ENCODE results near the gene MYRIP.

MYRIP gene

DNA sequence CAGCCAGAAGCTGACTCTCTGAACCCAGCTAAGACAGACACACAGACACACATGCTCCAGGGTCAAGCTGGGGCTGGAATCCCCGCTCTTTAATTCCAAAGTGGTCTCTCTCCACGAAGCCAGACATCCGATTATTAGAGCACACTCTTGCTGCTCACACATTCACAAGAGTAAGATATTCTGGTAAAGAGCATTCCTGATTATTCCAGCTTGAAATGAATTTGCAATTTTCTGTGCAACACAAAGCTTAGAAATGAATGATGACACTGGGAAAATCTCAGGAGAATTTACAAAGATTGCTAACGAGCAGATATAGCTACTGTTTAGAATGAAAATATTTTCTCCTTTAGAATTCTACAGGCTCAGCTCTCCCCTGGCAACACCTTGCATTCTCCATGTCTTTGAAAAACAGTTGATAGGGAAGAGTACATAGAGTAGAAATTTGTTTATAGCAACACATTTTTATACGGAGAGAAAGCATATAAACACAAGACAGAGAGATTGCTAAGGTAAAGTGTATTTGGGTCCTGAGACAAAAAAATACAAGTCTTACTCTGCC lies 419.5 kb downstream of the MYRIP start:
- Histone ChIP-seq H3K9me3 (ENCODE audit: low read length) (no peaks in the 10 kb centered on the region), H3K4me3 (ENCODE audit: low read depth in 1 of 2, low read length in 2 of 2) (no peak overlapping the region), H3K27me3 (ENCODE audit: control insufficient read depth in 1 of 2, insufficient read depth in 2 of 2, low read length in 2 of 2) (no peaks in the 10 kb centered on the region), H3K9ac (ENCODE audit: low read length) (no peak overlapping the region), H3K27ac (ENCODE audit: low read depth, low read length) (no peak overlapping the region), H3K4me1 (ENCODE audit: insufficient read depth, low read length) (no peaks in the 10 kb centered on the region), H3K36me3 (ENCODE audit: insufficient read depth, low read length) (peaks cover 4% of the 10 kb centered on the region)

DNA sequence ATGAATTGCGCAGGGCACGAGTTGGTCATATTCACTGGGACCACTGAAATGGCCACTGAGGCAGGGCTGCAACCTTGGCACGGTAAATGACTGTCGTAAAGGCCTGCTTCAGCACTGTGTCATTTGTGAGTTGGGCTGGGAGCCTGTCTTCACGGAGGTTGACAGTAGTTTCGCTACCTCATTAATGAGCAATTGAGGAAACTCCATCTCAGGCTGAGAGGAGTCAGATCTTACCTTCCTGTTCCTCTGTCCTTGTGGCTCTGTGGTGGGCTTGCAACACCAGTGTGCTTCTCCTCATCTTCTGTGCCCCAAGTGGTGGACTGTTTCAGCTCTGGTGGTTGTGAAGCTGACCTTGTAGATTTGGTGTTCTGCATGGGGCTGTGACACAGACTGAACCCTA lies 420.0 kb downstream of the MYRIP start:
- Histone ChIP-seq H3K9me3 (ENCODE audit: low read length) (no peaks in the 10 kb centered on the region), H3K27ac (ENCODE audit: low read depth, low read length) (no peak overlapping the region), H3K4me1 (ENCODE audit: insufficient read depth, low read length) (no peaks in the 10 kb centered on the region), H3K4me3 (ENCODE audit: low read depth in 1 of 2, low read length in 2 of 2) (no peak overlapping the region), H3K27me3 (ENCODE audit: control insufficient read depth in 1 of 2, insufficient read depth in 2 of 2, low read length in 2 of 2) (no peaks in the 10 kb centered on the region), H3K9ac (ENCODE audit: low read length) (no peak overlapping the region), H3K36me3 (ENCODE audit: insufficient read depth, low read length) (peaks cover 4% of the 10 kb centered on the region)

- Histone ChIP-seq H3K36me3 (ENCODE audit: insufficient read depth, low read length) (peaks cover 1% of the 10 kb centered on the region), H3K27me3 (ENCODE audit: control insufficient read depth in 1 of 2, insufficient read depth in 2 of 2, low read length in 2 of 2) (no peaks in the 10 kb centered on the region), H3K27ac (ENCODE audit: low read depth, low read length) (no peak overlapping the region), H3K4me1 (ENCODE audit: insufficient read depth, low read length) (no peaks in the 10 kb centered on the region), H3K9ac (ENCODE audit: low read length) (no peak overlapping the region), H3K9me3 (ENCODE audit: low read length) (no peaks in the 10 kb centered on the region), H3K4me3 (ENCODE audit: low read depth in 1 of 2, low read length in 2 of 2) (no peak overlapping the region)
Measured at GRCh38 chr3:40229963-40230362, 420.6 kb downstream of the MYRIP start.

- H3K36me3 ChIP-seq (ENCODE audit: insufficient read depth, low read length): no peaks in the 10 kb centered on the region
- H3K27me3 ChIP-seq (ENCODE audit: control insufficient read depth in 1 of 2, insufficient read depth in 2 of 2, low read length in 2 of 2): no peaks in the 10 kb centered on the region
Measured at GRCh38 chr3:40230382-40230781, 421.0 kb downstream of the MYRIP start.

GRCh38 chr3:40232626-40233025 lies 423.2 kb downstream of the MYRIP start:
- Histone ChIP-seq H3K9me3 (ENCODE audit: low read length) (no peaks in the 10 kb centered on the region), H3K9ac (ENCODE audit: low read length) (no peak overlapping the region), H3K36me3 (ENCODE audit: insufficient read depth, low read length) (no peaks in the 10 kb centered on the region), H3K27ac (ENCODE audit: low read depth, low read length) (no peak overlapping the region), H3K4me3 (ENCODE audit: low read depth in 1 of 2, low read length in 2 of 2) (no peak overlapping the region), H3K27me3 (ENCODE audit: control insufficient read depth in 1 of 2, insufficient read depth in 2 of 2, low read length in 2 of 2) (no peaks in the 10 kb centered on the region), H3K4me1 (ENCODE audit: insufficient read depth, low read length) (no peaks in the 10 kb centered on the region)

More at GRCh38 chr3:40230382-40230781, 421.0 kb downstream of the MYRIP start:
- Histone ChIP-seq H3K4me3 (ENCODE audit: low read depth in 1 of 2, low read length in 2 of 2) (no peak overlapping the region), H3K27ac (ENCODE audit: low read depth, low read length) (no peak overlapping the region), H3K4me1 (ENCODE audit: insufficient read depth, low read length) (no peaks in the 10 kb centered on the region), H3K9ac (ENCODE audit: low read length) (no peak overlapping the region), H3K9me3 (ENCODE audit: low read length) (no peaks in the 10 kb centered on the region)

DNA sequence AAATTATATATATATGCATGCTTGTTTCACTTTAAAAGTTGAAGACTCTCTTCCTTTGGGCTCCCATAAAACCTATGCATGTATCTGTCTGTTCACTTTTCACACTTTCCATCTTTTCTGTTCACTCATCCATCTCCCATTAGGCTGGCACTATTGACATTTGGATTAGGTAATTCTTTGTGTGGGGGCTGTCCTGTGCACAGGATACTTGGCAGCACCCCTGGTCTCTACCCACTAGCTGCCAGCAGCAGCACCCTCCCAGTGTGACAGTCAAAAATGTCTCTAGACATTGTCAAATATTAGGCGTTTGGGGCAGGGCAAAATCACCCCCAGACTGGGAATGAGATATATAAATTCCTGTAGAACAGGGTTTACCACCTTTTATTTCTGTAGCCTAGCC lies 427.8 kb downstream of the MYRIP start:
- Histone ChIP-seq H3K27ac (ENCODE audit: low read depth, low read length) (no peak overlapping the region), H3K27me3 (ENCODE audit: control insufficient read depth in 1 of 2, insufficient read depth in 2 of 2, low read length in 2 of 2) (no peaks in the 10 kb centered on the region), H3K4me1 (ENCODE audit: insufficient read depth, low read length) (peaks cover 6% of the 10 kb centered on the region), H3K36me3 (ENCODE audit: insufficient read depth, low read length) (no peaks in the 10 kb centered on the region), H3K9me3 (ENCODE audit: low read length) (no peaks in the 10 kb centered on the region), H3K9ac (ENCODE audit: low read length) (no peak overlapping the region), H3K4me3 (ENCODE audit: low read depth in 1 of 2, low read length in 2 of 2) (no peak overlapping the region)

DNA sequence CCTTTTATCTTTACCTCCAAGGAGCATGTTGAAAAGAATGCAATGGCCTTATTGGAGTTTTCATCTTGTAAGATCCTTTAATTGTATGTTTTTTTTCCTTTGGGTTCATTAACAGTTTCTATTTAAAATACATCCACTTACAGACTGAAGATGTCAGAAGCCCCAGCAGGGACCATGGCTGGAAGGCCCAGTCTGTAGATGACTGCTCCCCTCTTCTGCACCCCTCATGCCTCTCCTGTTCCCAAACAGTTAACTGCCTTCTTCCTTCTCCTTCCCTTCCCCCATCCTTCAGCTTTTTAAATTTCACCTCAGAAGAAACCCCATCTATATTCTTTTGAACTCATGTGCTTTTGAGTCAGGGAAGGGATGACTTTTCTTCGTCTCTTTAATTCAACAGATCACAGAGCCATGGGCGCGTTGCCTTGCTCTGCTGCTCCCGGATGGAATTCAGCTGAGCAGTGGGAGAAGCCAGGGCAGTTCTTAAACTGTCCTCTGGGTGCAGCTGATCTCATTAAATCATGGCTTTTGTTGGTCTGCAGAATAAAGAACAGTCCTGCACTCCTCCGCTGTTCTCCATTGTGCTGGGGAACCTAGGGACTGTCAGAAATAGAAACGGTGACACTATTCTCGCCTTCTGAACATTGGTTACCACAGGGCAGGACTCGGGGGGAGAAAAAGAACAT lies 428.6 kb downstream of the MYRIP start:
- Histone ChIP-seq H3K4me1 (ENCODE audit: insufficient read depth, low read length) (peaks cover 6% of the 10 kb centered on the region), H3K9ac (ENCODE audit: low read length) (no peak overlapping the region), H3K36me3 (ENCODE audit: insufficient read depth, low read length) (no peaks in the 10 kb centered on the region), H3K27ac (ENCODE audit: low read depth, low read length) (no peak overlapping the region), H3K4me3 (ENCODE audit: low read depth in 1 of 2, low read length in 2 of 2) (no peak overlapping the region), H3K9me3 (ENCODE audit: low read length) (no peaks in the 10 kb centered on the region), H3K27me3 (ENCODE audit: control insufficient read depth in 1 of 2, insufficient read depth in 2 of 2, low read length in 2 of 2) (no peaks in the 10 kb centered on the region)

DNA sequence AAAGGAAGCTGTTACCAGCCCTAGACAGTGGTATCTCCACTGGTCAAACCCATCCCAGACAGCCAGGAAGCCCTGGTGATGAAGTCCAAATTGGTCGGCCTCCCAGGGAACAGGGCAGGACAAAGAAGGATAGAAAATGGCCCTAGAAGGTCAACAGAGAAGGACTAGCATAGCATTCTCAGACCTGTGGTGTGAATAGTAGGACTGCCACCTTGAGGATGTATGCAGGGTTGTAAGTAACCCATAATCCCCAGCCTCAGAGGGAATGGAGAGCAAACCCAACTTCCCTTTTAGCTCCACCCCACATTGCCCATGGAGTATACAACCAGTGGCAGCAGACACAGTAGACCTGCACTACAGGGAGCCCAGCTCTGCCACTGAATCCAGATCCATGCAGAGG lies 431.5 kb downstream of the MYRIP start:
- Histone ChIP-seq H3K4me1 (ENCODE audit: insufficient read depth, low read length) (peaks cover 6% of the 10 kb centered on the region), H3K9ac (ENCODE audit: low read length) (no peak overlapping the region), H3K4me3 (ENCODE audit: low read depth in 1 of 2, low read length in 2 of 2) (no peak overlapping the region), H3K27me3 (ENCODE audit: control insufficient read depth in 1 of 2, insufficient read depth in 2 of 2, low read length in 2 of 2) (no peaks in the 10 kb centered on the region), H3K9me3 (ENCODE audit: low read length) (no peaks in the 10 kb centered on the region), H3K36me3 (ENCODE audit: insufficient read depth, low read length) (no peaks in the 10 kb centered on the region), H3K27ac (ENCODE audit: low read depth, low read length) (no peak overlapping the region)

GRCh38 chr3:40242216-40242615 lies 432.8 kb downstream of the MYRIP start:
- no peak overlapping the region for H3K4me3 ChIP-seq (ENCODE audit: low read depth in 1 of 2, low read length in 2 of 2)
- no peaks in the 10 kb centered on the region for H3K36me3 ChIP-seq (ENCODE audit: insufficient read depth, low read length)
- H3K4me1 ChIP-seq (ENCODE audit: insufficient read depth, low read length): peaks cover 6% of the 10 kb centered on the region
- H3K27ac ChIP-seq (ENCODE audit: low read depth, low read length): no peak overlapping the region
- H3K9me3 ChIP-seq (ENCODE audit: low read length): no peaks in the 10 kb centered on the region
- no peak overlapping the region for H3K9ac ChIP-seq (ENCODE audit: low read length)
- no peaks in the 10 kb centered on the region for H3K27me3 ChIP-seq (ENCODE audit: control insufficient read depth in 1 of 2, insufficient read depth in 2 of 2, low read length in 2 of 2)

- Histone ChIP-seq H3K9ac (ENCODE audit: low read length) (no peak overlapping the region), H3K36me3 (ENCODE audit: insufficient read depth, low read length) (no peaks in the 10 kb centered on the region), H3K4me1 (ENCODE audit: insufficient read depth, low read length) (peaks cover 6% of the 10 kb centered on the region), H3K27ac (ENCODE audit: low read depth, low read length) (no peak overlapping the region), H3K9me3 (ENCODE audit: low read length) (no peaks in the 10 kb centered on the region), H3K27me3 (ENCODE audit: control insufficient read depth in 1 of 2, insufficient read depth in 2 of 2, low read length in 2 of 2) (no peaks in the 10 kb centered on the region), H3K4me3 (ENCODE audit: low read depth in 1 of 2, low read length in 2 of 2) (no peak overlapping the region)
Measured at GRCh38 chr3:40242638-40243037, 433.2 kb downstream of the MYRIP start.

- no peak overlapping the region for H3K9ac ChIP-seq (ENCODE audit: low read length)
- H3K27ac ChIP-seq (ENCODE audit: low read depth, low read length): no peak overlapping the region
- no peak overlapping the region for H3K4me3 ChIP-seq (ENCODE audit: low read depth in 1 of 2, low read length in 2 of 2)
- no peaks in the 10 kb centered on the region for H3K27me3 ChIP-seq (ENCODE audit: control insufficient read depth in 1 of 2, insufficient read depth in 2 of 2, low read length in 2 of 2)
- peaks cover 4% of the 10 kb centered on the region for H3K4me1 ChIP-seq (ENCODE audit: insufficient read depth, low read length)
- H3K36me3 ChIP-seq (ENCODE audit: insufficient read depth, low read length): no peaks in the 10 kb centered on the region
- H3K9me3 ChIP-seq (ENCODE audit: low read length): no peaks in the 10 kb centered on the region
Measured at GRCh38 chr3:40243056-40243455, 433.6 kb downstream of the MYRIP start.

All from muscle layer of colon (tissue), 2 donors.